SK-N-SH (cell line): ENCODE data around the gene C16orf78. TPM values are rescaled to one million over a fixed set of nuclear protein-coding genes. Genes with fewer than 3 reads are reported as not detected.

Source experiments
- CTCF ChIA-PET: fragments of 300-600, 350-600 bp; formaldehyde crosslinking; extraction: SDS; loops from one replicate; lab custom pipeline; 2021; lab: Yijun Ruan, JAX
- POLR2A ChIA-PET: fragments of 350-600 bp; sonication (Branson Sonifier 250); formaldehyde crosslinking; extraction: SDS; loops from one replicate; lab custom pipeline; 2020; ENCODE audit warnings: antibody characterized with exemption, inconsistent platforms; lab: Yijun Ruan, JAX
- DNase-seq: peaks from one replicate; pipeline ENCODE4 v3.0.0; 2012
- H2AFZ ChIP-seq: fragments of 200-600 bp; sonication (generic); 2 replicates; pipeline ENCODE4 v1.8.1; 2016; ENCODE audit warnings: antibody characterized with exemption, mild to moderate bottlenecking, low read depth
- H3F3A ChIP-seq: fragments of 200-600 bp; sonication (generic); replicated peaks from 2 replicates; pipeline ENCODE3; 2016; ENCODE audit warnings: antibody characterized with exemption, mild to moderate bottlenecking; ENCODE audit not compliant: insufficient read depth
- H3K27ac ChIP-seq, 2 experiments: fragments of 200-500 bp in 1 of 2; fragments of 200-600 bp in 1 of 2; sonication (Bioruptor generic) in 1 of 2; sonication (generic), shearing (Covaris generic) in 1 of 2; 2 replicates each; pipeline versions ENCODE4 v1.5.1 to v1.6.1; 2014 to 2016; ENCODE audit warnings: low read depth in 2 of 2, inconsistent platforms in 1 of 2, low read length in 1 of 2, mild to moderate bottlenecking in 1 of 2, mixed read lengths in 1 of 2
- H3K27me3 ChIP-seq: fragments of 200-600 bp; sonication (generic), shearing (Covaris generic); 2 replicates; pipeline ENCODE4 v1.6.1; 2016; ENCODE audit warnings: mixed run types; ENCODE audit not compliant: insufficient read depth
- H3K36me3 ChIP-seq, 2 experiments: fragments of 200-500 bp in 1 of 2; fragments of 200-600 bp in 1 of 2; sonication (Bioruptor generic) in 1 of 2; sonication (generic) in 1 of 2; replicated peaks in 1 of 2; 2 replicates each; pipeline versions ENCODE3 to v1.5.1; 2014 to 2016; ENCODE audit warnings: low read length in 1 of 2, mild to moderate bottlenecking in 1 of 2; ENCODE audit not compliant: insufficient read depth in 2 of 2, control insufficient read depth in 1 of 2
- H3K4me1 ChIP-seq, 2 experiments: fragments of 200-500 bp in 1 of 2; fragments of 200-600 bp in 1 of 2; sonication (Bioruptor generic) in 1 of 2; sonication (generic), shearing (Covaris generic) in 1 of 2; 2 replicates each; pipeline versions ENCODE4 v1.5.1 to v1.6.1; 2014 to 2016; ENCODE audit warnings: low read depth in 1 of 2, low read length in 1 of 2, mixed run types in 1 of 2; ENCODE audit not compliant: insufficient read depth in 2 of 2, control insufficient read depth in 1 of 2
- H3K4me2 ChIP-seq: fragments of 200-600 bp; sonication (generic), shearing (Covaris generic); 2 replicates; pipeline ENCODE4 v1.6.1; 2017; ENCODE audit warnings: mixed run types
- H3K4me3 ChIP-seq, 2 experiments: fragments of 200-500 bp in 1 of 2; fragments of 200-600 bp in 1 of 2; sonication (Bioruptor generic) in 1 of 2; sonication (generic), shearing (Covaris generic) in 1 of 2; 2 replicates each; pipeline versions ENCODE4 v1.5.1 to v1.8.1; 2014 to 2016; ENCODE audit warnings: low read depth in 2 of 2, inconsistent platforms in 1 of 2, low read length in 1 of 2, mild to moderate bottlenecking in 1 of 2, mixed read lengths in 1 of 2, moderate library complexity in 1 of 2
- H3K79me2 ChIP-seq: fragments of 200-600 bp; sonication (generic); 2 replicates; pipeline ENCODE4 v1.8.1; 2017; ENCODE audit warnings: mild to moderate bottlenecking; ENCODE audit not compliant: insufficient read depth
- H3K9ac ChIP-seq: fragments of 200-600 bp; sonication (generic); 2 replicates; pipeline ENCODE4 v1.6.1; 2017; ENCODE audit warnings: mixed run types
- H3K9me2 ChIP-seq: fragments of 200-600 bp; sonication (generic); 2 replicates; pipeline ENCODE4 v1.6.1; 2017; ENCODE audit warnings: mixed run types
- H3K9me3 ChIP-seq: fragments of 200-600 bp; sonication (generic); 2 replicates; pipeline ENCODE4 v1.6.1; 2017; ENCODE audit warnings: mixed run types, mild to moderate bottlenecking, moderate library complexity
- H4K20me1 ChIP-seq: fragments of 200-600 bp; sonication (generic); 2 replicates; pipeline ENCODE4 v1.6.1; 2017; ENCODE audit warnings: mild to moderate bottlenecking, mixed run types; ENCODE audit not compliant: insufficient read depth
- EP300 ChIP-seq, 2 experiments: IDR thresholded peaks; 2 replicates each; pipeline versions ENCODE4 v1.4.0 to v1.6.1; 2012; ENCODE audit warnings: borderline replicate concordance in 1 of 2, low read depth in 1 of 2, low read length in 1 of 2
- GABPA ChIP-seq: IDR thresholded peaks from 2 replicates; pipeline ENCODE4 v1.4.0; 2012; ENCODE audit warnings: low read depth, mild to moderate bottlenecking
- GATA2 ChIP-seq: sonication (generic); formaldehyde crosslinking; IDR thresholded peaks from 2 replicates; pipeline ENCODE4 v1.5.0; 2020; ENCODE audit warnings: mild to moderate bottlenecking, missing genetic modification reagents
- JUND ChIP-seq: IDR thresholded peaks from 2 replicates; pipeline ENCODE4 v1.4.0; 2012
- MXI1 ChIP-seq: IDR thresholded peaks from 2 replicates; pipeline ENCODE4 v1.6.1; 2012; ENCODE audit warnings: mild to moderate bottlenecking, low read depth, low read length, improper control_type of control experiment
- NFIC ChIP-seq: IDR thresholded peaks from 2 replicates; pipeline ENCODE4 v1.4.0; 2012; ENCODE audit warnings: borderline replicate concordance
- SMC3 ChIP-seq: IDR thresholded peaks from 2 replicates; pipeline ENCODE4 v1.6.1; 2012; ENCODE audit warnings: low read depth, low read length, improper control_type of control experiment
- TAF1 ChIP-seq: IDR thresholded peaks from 2 replicates; pipeline ENCODE4 v1.6.1; 2012; ENCODE audit warnings: low read depth, mild to moderate bottlenecking, low read length, moderate library complexity, borderline replicate concordance
- TCF12 ChIP-seq: IDR thresholded peaks from 2 replicates; pipeline ENCODE4 v1.4.0; 2012
- YY1 ChIP-seq: IDR thresholded peaks from 2 replicates; pipeline ENCODE4 v1.4.0; 2012; ENCODE audit warnings: low read depth, mild to moderate bottlenecking
- WGBS: methylation state at CpG from one replicate; pipeline ENCODE4 v1.1.6; 2017; ENCODE audit warnings: low lambda C conversion rate; 5-methylcytosine and 5-hydroxymethylcytosine counted together
- polyA plus RNA-seq, 3 experiments: library from polyadenylated mRNA; depleted of rRNA; stranded (reverse); fragments of >200 nt; gene quantifications; 2 replicates each; pipeline ENCODE4 v1.2.3, GENCODE V29; 2012
- TF ChIP-seq, protein P1 (sequence below): IDR thresholded peaks from 2 replicates; pipeline ENCODE4; 2012
- TF ChIP-seq, protein P2 (sequence below): IDR thresholded peaks from 2 replicates; pipeline ENCODE4 v1.6.1; 2012; ENCODE audit warnings: mild to moderate bottlenecking, low read depth, low read length, moderate library complexity
- TF ChIP-seq, protein P3 (sequence below): IDR thresholded peaks from 2 replicates; pipeline ENCODE4 v1.4.0; 2012; ENCODE audit warnings: low read depth, borderline replicate concordance
- TF ChIP-seq, protein P4 (sequence below): fragments of 200-600 bp; sonication (generic); IDR thresholded peaks from 2 replicates; pipeline ENCODE4 v1.6.1; 2017; ENCODE audit warnings: antibody characterized with exemption, mild to moderate bottlenecking, moderate library complexity
- TF ChIP-seq, protein P5 (sequence below): fragments of 150-350 bp; IDR thresholded peaks from 2 replicates; pipeline ENCODE4 v1.6.1; 2017; ENCODE audit warnings: antibody characterized with exemption, low read length, low read depth, borderline replicate concordance
- TF ChIP-seq, protein P6 (sequence below): fragments of 150-350 bp; IDR thresholded peaks from 2 replicates; pipeline ENCODE4 v1.6.1; 2016; ENCODE audit warnings: mild to moderate bottlenecking, low read depth, low read length

The C16orf78 gene
- polyA plus RNA-seq, 1 of the 3 experiments (the other 2 are of a cell fraction) = not detected

DNA sequence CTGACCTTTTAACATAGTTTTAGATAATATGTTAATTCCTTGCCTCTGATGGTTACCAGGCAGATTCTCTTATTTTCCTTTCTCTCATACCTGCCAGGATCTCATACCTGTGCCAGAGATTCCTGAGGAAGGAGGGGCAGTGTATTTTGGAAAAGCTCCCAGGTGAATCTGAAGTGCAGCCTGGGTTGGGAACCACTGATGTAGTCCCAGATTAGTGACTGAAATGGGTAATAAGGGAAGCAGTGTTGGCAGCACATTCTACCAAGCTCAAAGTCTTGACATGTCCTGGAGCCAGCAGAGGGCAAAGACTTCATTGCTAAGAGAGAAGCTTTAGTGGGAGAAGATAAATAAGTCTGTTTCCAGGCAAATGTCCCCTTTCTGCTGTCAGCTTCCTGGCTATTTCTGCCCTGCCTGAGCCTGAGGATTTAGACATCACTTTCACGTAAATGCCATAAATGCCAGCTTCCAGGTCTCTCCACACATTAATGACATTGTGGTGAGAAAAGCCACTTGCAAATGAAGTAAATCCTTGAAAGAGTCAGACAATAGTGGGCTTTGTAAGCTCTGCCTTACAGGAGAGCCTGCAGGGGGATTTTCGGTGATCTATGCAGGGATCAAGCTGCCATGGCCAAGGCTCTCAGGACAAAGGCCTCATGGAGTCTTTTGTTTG lies 40.9 kb upstream of the C16orf78 start:
- Histone ChIP-seq H2AFZ (no peak overlapping the region), H3K9ac (no peak overlapping the region), H3K4me2 (no peak overlapping the region), H3K27me3 (no peaks in the 10 kb centered on the region), H3K9me3 (no peaks in the 10 kb centered on the region), H3K9me2 (no peaks in the 10 kb centered on the region), H3K4me3 (no peak overlapping the region), H3F3A (no peaks in the 10 kb centered on the region), H3K79me2 (no peaks in the 10 kb centered on the region), H3K36me3 (no peaks in the 10 kb centered on the region), H3K27ac (no peak overlapping the region), H3K4me1 (no peaks in the 10 kb centered on the region), H4K20me1 (no peaks in the 10 kb centered on the region)
- 11% methylated on average over 2 of the region's 2 CpGs for WGBS
- no peak for TF ChIP-seq GABPA
- TF ChIP-seq TAF1 = no peak
- no peak for TF ChIP-seq SMC3
- TF ChIP-seq, protein P1, sequence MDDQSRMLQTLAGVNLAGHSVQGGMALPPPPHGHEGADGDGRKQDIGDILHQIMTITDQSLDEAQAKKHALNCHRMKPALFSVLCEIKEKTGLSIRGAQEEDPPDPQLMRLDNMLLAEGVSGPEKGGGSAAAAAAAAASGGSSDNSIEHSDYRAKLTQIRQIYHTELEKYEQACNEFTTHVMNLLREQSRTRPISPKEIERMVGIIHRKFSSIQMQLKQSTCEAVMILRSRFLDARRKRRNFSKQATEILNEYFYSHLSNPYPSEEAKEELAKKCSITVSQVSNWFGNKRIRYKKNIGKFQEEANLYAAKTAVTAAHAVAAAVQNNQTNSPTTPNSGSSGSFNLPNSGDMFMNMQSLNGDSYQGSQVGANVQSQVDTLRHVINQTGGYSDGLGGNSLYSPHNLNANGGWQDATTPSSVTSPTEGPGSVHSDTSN = no peak
- TF ChIP-seq, protein P2, sequence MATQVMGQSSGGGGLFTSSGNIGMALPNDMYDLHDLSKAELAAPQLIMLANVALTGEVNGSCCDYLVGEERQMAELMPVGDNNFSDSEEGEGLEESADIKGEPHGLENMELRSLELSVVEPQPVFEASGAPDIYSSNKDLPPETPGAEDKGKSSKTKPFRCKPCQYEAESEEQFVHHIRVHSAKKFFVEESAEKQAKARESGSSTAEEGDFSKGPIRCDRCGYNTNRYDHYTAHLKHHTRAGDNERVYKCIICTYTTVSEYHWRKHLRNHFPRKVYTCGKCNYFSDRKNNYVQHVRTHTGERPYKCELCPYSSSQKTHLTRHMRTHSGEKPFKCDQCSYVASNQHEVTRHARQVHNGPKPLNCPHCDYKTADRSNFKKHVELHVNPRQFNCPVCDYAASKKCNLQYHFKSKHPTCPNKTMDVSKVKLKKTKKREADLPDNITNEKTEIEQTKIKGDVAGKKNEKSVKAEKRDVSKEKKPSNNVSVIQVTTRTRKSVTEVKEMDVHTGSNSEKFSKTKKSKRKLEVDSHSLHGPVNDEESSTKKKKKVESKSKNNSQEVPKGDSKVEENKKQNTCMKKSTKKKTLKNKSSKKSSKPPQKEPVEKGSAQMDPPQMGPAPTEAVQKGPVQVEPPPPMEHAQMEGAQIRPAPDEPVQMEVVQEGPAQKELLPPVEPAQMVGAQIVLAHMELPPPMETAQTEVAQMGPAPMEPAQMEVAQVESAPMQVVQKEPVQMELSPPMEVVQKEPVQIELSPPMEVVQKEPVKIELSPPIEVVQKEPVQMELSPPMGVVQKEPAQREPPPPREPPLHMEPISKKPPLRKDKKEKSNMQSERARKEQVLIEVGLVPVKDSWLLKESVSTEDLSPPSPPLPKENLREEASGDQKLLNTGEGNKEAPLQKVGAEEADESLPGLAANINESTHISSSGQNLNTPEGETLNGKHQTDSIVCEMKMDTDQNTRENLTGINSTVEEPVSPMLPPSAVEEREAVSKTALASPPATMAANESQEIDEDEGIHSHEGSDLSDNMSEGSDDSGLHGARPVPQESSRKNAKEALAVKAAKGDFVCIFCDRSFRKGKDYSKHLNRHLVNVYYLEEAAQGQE = no peak
- TF ChIP-seq JUND = no peak
- CTCF ChIA-PET = interaction anchor here (0.9 to 10.6 kb wide), 5 partner anchors 9 to 50 kb away, joined by 3 to 67 read pairs (median 4); no protein-coding TSS in a partner anchor
- POLR2A ChIA-PET = no interaction called here
- DNase-seq = no peak

DNA sequence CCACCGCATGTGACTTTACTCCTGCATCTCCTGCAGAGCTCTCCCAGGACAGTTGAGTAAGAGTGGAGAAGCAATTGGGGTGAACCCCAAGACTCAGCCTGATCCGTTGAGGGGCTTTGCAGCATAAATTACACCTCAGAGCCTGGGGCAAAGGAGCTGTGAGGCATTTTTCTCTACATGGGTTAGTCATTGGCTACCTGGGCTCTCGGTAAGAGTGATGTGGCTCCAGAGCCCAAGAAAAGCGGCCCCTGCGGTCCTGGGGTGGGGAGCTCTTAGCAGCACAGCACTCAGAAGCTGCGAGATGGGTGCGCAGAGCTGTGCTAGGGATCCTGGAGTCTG lies 40.4 kb upstream of the C16orf78 start:
- Histone ChIP-seq H3K4me1 (no peaks in the 10 kb centered on the region), H3K9ac (no peak overlapping the region), H3K79me2 (no peaks in the 10 kb centered on the region), H3K27me3 (no peaks in the 10 kb centered on the region), H3K36me3 (no peaks in the 10 kb centered on the region), H3K9me3 (no peaks in the 10 kb centered on the region), H3K4me3 (no peak overlapping the region), H2AFZ (no peak overlapping the region), H3K9me2 (no peaks in the 10 kb centered on the region), H3K4me2 (no peak overlapping the region), H3K27ac (no peak overlapping the region), H3F3A (no peaks in the 10 kb centered on the region), H4K20me1 (no peaks in the 10 kb centered on the region)
- no peak for DNase-seq
- CTCF ChIA-PET = interaction anchor here (1.1 to 10.6 kb wide), 3 partner anchors 9 to 43 kb away, joined by 4 to 67 read pairs (median 6); no protein-coding TSS in a partner anchor
- 17% methylated on average over 6 of the region's 7 CpGs for WGBS
- POLR2A ChIA-PET = no interaction called here
- TF ChIP-seq YY1 = no peak
- TF ChIP-seq, protein P3, sequence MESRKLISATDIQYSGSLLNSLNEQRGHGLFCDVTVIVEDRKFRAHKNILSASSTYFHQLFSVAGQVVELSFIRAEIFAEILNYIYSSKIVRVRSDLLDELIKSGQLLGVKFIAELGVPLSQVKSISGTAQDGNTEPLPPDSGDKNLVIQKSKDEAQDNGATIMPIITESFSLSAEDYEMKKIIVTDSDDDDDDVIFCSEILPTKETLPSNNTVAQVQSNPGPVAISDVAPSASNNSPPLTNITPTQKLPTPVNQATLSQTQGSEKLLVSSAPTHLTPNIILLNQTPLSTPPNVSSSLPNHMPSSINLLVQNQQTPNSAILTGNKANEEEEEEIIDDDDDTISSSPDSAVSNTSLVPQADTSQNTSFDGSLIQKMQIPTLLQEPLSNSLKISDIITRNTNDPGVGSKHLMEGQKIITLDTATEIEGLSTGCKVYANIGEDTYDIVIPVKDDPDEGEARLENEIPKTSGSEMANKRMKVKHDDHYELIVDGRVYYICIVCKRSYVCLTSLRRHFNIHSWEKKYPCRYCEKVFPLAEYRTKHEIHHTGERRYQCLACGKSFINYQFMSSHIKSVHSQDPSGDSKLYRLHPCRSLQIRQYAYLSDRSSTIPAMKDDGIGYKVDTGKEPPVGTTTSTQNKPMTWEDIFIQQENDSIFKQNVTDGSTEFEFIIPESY = no peak
- TF ChIP-seq TCF12 = no peak
- TF ChIP-seq, protein P4, sequence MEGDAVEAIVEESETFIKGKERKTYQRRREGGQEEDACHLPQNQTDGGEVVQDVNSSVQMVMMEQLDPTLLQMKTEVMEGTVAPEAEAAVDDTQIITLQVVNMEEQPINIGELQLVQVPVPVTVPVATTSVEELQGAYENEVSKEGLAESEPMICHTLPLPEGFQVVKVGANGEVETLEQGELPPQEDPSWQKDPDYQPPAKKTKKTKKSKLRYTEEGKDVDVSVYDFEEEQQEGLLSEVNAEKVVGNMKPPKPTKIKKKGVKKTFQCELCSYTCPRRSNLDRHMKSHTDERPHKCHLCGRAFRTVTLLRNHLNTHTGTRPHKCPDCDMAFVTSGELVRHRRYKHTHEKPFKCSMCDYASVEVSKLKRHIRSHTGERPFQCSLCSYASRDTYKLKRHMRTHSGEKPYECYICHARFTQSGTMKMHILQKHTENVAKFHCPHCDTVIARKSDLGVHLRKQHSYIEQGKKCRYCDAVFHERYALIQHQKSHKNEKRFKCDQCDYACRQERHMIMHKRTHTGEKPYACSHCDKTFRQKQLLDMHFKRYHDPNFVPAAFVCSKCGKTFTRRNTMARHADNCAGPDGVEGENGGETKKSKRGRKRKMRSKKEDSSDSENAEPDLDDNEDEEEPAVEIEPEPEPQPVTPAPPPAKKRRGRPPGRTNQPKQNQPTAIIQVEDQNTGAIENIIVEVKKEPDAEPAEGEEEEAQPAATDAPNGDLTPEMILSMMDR = no peak
- no peak for TF ChIP-seq EP300 (IDR thresholded peaks at IDR 0.05; ENCODE audit: borderline replicate concordance in 1 of 2, low read depth in 1 of 2, low read length in 1 of 2)
- TF ChIP-seq GATA2 = no peak
- TF ChIP-seq, protein P5, sequence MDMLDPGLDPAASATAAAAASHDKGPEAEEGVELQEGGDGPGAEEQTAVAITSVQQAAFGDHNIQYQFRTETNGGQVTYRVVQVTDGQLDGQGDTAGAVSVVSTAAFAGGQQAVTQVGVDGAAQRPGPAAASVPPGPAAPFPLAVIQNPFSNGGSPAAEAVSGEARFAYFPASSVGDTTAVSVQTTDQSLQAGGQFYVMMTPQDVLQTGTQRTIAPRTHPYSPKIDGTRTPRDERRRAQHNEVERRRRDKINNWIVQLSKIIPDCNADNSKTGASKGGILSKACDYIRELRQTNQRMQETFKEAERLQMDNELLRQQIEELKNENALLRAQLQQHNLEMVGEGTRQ = no peak
- TF ChIP-seq MXI1 = no peak
- TF ChIP-seq NFIC = no peak
- TF ChIP-seq, protein P6, sequence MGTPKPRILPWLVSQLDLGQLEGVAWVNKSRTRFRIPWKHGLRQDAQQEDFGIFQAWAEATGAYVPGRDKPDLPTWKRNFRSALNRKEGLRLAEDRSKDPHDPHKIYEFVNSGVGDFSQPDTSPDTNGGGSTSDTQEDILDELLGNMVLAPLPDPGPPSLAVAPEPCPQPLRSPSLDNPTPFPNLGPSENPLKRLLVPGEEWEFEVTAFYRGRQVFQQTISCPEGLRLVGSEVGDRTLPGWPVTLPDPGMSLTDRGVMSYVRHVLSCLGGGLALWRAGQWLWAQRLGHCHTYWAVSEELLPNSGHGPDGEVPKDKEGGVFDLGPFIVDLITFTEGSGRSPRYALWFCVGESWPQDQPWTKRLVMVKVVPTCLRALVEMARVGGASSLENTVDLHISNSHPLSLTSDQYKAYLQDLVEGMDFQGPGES = no peak
